T47D (cell line): Measurements from ENCODE around the gene LUC7L3.

Experiments
- DNase-seq, 2 experiments: peaks; one replicate each; pipeline versions ENCODE4 v3.0.0 to v3.0.0-alpha.2; 2011 to 2012; ENCODE audit warnings: low read depth in 1 of 2, low spot score in 1 of 2
- JUND ChIP-seq: IDR thresholded peaks from 2 replicates; pipeline ENCODE4 v1.6.1; 2012; ENCODE audit warnings: low read depth
- in situ Hi-C: cut with HindIII; loops from 2 replicates; pipeline ENCODE4 v1.10.0; 2016; ENCODE audit warnings: low sequenced_read_pairs, low pct_unique_long_range_greater_than_20kb

Gene LUC7L3

GRCh38 chr17:50758989-50759544 lies 39.7 kb downstream of the LUC7L3 start:
- TF ChIP-seq JUND = no peak
- DNase-seq = peak in 1 of 2 experiments; percentile 38
- in situ Hi-C loops = no loop called here

- in situ Hi-C loops = no loop called here
- no peak for TF ChIP-seq JUND
- DNase-seq = no peak
Observed at GRCh38 chr17:50762177-50762576, 42.8 kb downstream of the LUC7L3 start.

GRCh38 chr17:50763716-50764475 lies 44.5 kb downstream of the LUC7L3 start:
- DNase-seq = peak in 1 of 2 experiments; percentile 87
- TF ChIP-seq JUND = no peak
- in situ Hi-C loops = no loop called here

- in situ Hi-C loops = no loop called here
- no peak for DNase-seq
- no peak for TF ChIP-seq JUND
Observed at GRCh38 chr17:50764734-50765149, 45.3 kb downstream of the LUC7L3 start.

- in situ Hi-C loops = no loop called here
- DNase-seq = peak in 1 of 2 experiments; percentile 57
Observed at GRCh38 chr17:50765454-50766221, 46.2 kb downstream of the LUC7L3 start.

GRCh38 chr17:50766222-50767023 lies 47.0 kb downstream of the LUC7L3 start:
- no peak for TF ChIP-seq JUND
- in situ Hi-C loops = no loop called here
- no peak for DNase-seq

More at GRCh38 chr17:50765454-50766221, 46.2 kb downstream of the LUC7L3 start:
- TF ChIP-seq JUND = no peak

- in situ Hi-C loops = no loop called here
- no peak for DNase-seq
- no peak for TF ChIP-seq JUND
Observed at GRCh38 chr17:50767030-50767429, 47.6 kb downstream of the LUC7L3 start.

- TF ChIP-seq JUND = no peak
- DNase-seq = no peak
- in situ Hi-C loops = no loop called here
Observed at GRCh38 chr17:50767446-50767845, 48.0 kb downstream of the LUC7L3 start, which contains the start of gene ANKRD40CL. ANKRD40CL (minus strand) TSS chr17:50767518; CDS start chr17:50766913, 605 bp downstream.

- in situ Hi-C loops = no loop called here
- TF ChIP-seq JUND = no peak
- peak in 1 of 2 experiments; percentile 77 for DNase-seq
Observed at GRCh38 chr17:50768346-50768761, 49.0 kb downstream of the LUC7L3 start.

- TF ChIP-seq JUND = no peak
- in situ Hi-C loops = no loop called here
- no peak for DNase-seq
Observed at GRCh38 chr17:50769884-50770283, 50.5 kb downstream of the LUC7L3 start.

GRCh38 chr17:50770346-50770745 lies 50.9 kb downstream of the LUC7L3 start:
- in situ Hi-C loops = no loop called here
- no peak for DNase-seq
- no peak for TF ChIP-seq JUND

- no peak for DNase-seq
- in situ Hi-C loops = no loop called here
- no peak for TF ChIP-seq JUND
Observed at GRCh38 chr17:50771991-50772785, 52.8 kb downstream of the LUC7L3 start.
